Mesenchymal stem cell (in vitro differentiated cells and primary cell): ENCODE measurements around the gene ACSF2.

Source experiments
- DNase-seq: peaks from one replicate; pipeline ENCODE4 v3.0.0-alpha.2; 2013
- H2AFZ ChIP-seq: one replicate; pipeline ENCODE4 v1.6.1; 2013; ENCODE audit warnings: low read depth, mild to moderate bottlenecking, control low read depth, inconsistent platforms, low read length, moderate library complexity
- H2AK5ac ChIP-seq: 2 replicates; pipeline ENCODE4 v1.6.1; 2013; ENCODE audit warnings: low read length, moderate library complexity, mild to moderate bottlenecking, inconsistent platforms; ENCODE audit not compliant: severe bottlenecking
- H2BK120ac ChIP-seq: one replicate; pipeline ENCODE4 v1.6.1; 2013; ENCODE audit warnings: low read depth, mild to moderate bottlenecking, inconsistent platforms, low read length, moderate library complexity
- H2BK12ac ChIP-seq, 2 experiments: one replicate each; pipeline ENCODE4 v1.6.1; 2013; ENCODE audit warnings: inconsistent platforms in 2 of 2, low read length in 2 of 2, mild to moderate bottlenecking in 2 of 2, moderate library complexity in 2 of 2, control low read depth in 1 of 2
- H2BK15ac ChIP-seq: one replicate; pipeline ENCODE4 v1.6.1; 2013; ENCODE audit warnings: mild to moderate bottlenecking, low read depth, inconsistent platforms; ENCODE audit not compliant: poor library complexity, severe bottlenecking
- H2BK5ac ChIP-seq: 2 replicates; pipeline ENCODE4 v1.6.1; 2013; ENCODE audit warnings: low read depth, mild to moderate bottlenecking, low read length, control low read depth, inconsistent platforms; ENCODE audit not compliant: poor library complexity, severe bottlenecking
- H3K14ac ChIP-seq, 2 experiments: one replicate each; pipeline ENCODE4 v1.6.1; 2013; ENCODE audit warnings: inconsistent platforms in 2 of 2, low read length in 2 of 2, control low read depth in 1 of 2, mild to moderate bottlenecking in 1 of 2, moderate library complexity in 1 of 2
- H3K18ac ChIP-seq, 2 experiments: one replicate each; pipeline ENCODE4 v1.6.1; 2013; ENCODE audit warnings: inconsistent platforms in 2 of 2, low read length in 2 of 2, control low read depth in 1 of 2, low read depth in 1 of 2, mild to moderate bottlenecking in 1 of 2
- H3K23ac ChIP-seq, 2 experiments: one replicate each; pipeline ENCODE4 v1.6.1; 2013; ENCODE audit warnings: inconsistent platforms in 2 of 2, low read length in 2 of 2, mild to moderate bottlenecking in 2 of 2, moderate library complexity in 2 of 2, control low read depth in 1 of 2
- H3K27ac ChIP-seq: 2 replicates; pipeline ENCODE4 v1.5.1; 2013; ENCODE audit warnings: mild to moderate bottlenecking, moderate library complexity, low read length, control low read depth, inconsistent platforms; ENCODE audit not compliant: poor library complexity, severe bottlenecking
- H3K27me3 ChIP-seq, 2 experiments: 2 replicates each; pipeline versions ENCODE4 v1.6.1 to v1.7.0; 2013; ENCODE audit warnings: low read length in 2 of 2, mild to moderate bottlenecking in 2 of 2, moderate library complexity in 2 of 2, control low read depth in 1 of 2, inconsistent platforms in 1 of 2; ENCODE audit not compliant: control insufficient read depth in 1 of 2, insufficient read depth in 1 of 2
- H3K36me3 ChIP-seq, 2 experiments: 2 replicates each; pipeline versions ENCODE4 v1.6.1 to v1.7.0; 2013; ENCODE audit warnings: low read length in 2 of 2, control low read depth in 1 of 2, inconsistent platforms in 1 of 2, low read depth in 1 of 2, mild to moderate bottlenecking in 1 of 2; ENCODE audit not compliant: insufficient read depth in 2 of 2, control insufficient read depth in 1 of 2
- H3K4ac ChIP-seq, 2 experiments: one replicate each; pipeline ENCODE4 v1.6.1; 2013; ENCODE audit warnings: inconsistent platforms in 2 of 2, low read length in 2 of 2, mild to moderate bottlenecking in 2 of 2, moderate library complexity in 2 of 2, control low read depth in 1 of 2, low read depth in 1 of 2
- H3K4me1 ChIP-seq: 2 replicates; pipeline ENCODE4 v1.6.1; 2013; ENCODE audit warnings: low read depth, low read length, control low read depth; ENCODE audit not compliant: control insufficient read depth, insufficient read depth
- H3K4me2 ChIP-seq: 2 replicates; pipeline ENCODE4 v1.6.1; 2013; ENCODE audit warnings: low read length, mild to moderate bottlenecking, inconsistent platforms; ENCODE audit not compliant: poor library complexity, severe bottlenecking
- H3K4me3 ChIP-seq, 2 experiments: 2 replicates each; pipeline versions ENCODE4 v1.5.1 to v1.7.0; 2013; ENCODE audit warnings: low read length in 2 of 2, mild to moderate bottlenecking in 2 of 2, control low read depth in 1 of 2, low read depth in 1 of 2; ENCODE audit not compliant: insufficient read depth in 1 of 2
- H3K79me1 ChIP-seq: replicated peaks from 2 replicates; pipeline ENCODE4 v1.6.1; 2013; ENCODE audit warnings: mild to moderate bottlenecking, control low read depth, low read length, inconsistent platforms; ENCODE audit not compliant: poor library complexity, severe bottlenecking
- H3K9ac ChIP-seq: 2 replicates; pipeline ENCODE4 v1.7.0; 2013; ENCODE audit warnings: mild to moderate bottlenecking, low read length, moderate library complexity
- H3K9me3 ChIP-seq: 2 replicates; pipeline ENCODE4 v1.7.0; 2013; ENCODE audit warnings: mild to moderate bottlenecking, low read length; ENCODE audit not compliant: control insufficient read depth
- H4K8ac ChIP-seq: one replicate; pipeline ENCODE4 v1.6.1; 2013; ENCODE audit warnings: inconsistent platforms, mild to moderate bottlenecking, low read length, moderate library complexity
- H4K91ac ChIP-seq: one replicate; pipeline ENCODE4 v1.6.1; 2013; ENCODE audit warnings: mild to moderate bottlenecking, low read length, inconsistent platforms
- WGBS: methylation state at CpG from one replicate; pipeline ENCODE4 v1.1.7; 2013; ENCODE audit warnings: mixed read lengths; 5-methylcytosine and 5-hydroxymethylcytosine counted together

ACSF2 gene

GRCh38 chr17:50493744-50494143 lies 67.7 kb downstream of the ACSF2 start:
- Histone ChIP-seq H3K27ac (no peak overlapping the region), H3K4me1 (no peaks in the 10 kb centered on the region), H3K4me2 (no peak overlapping the region), H2BK15ac (no peak overlapping the region), H3K27me3 (no peaks in the 10 kb centered on the region), H3K79me1 (no peaks in the 10 kb centered on the region), H4K91ac (no peak overlapping the region), H3K9ac (no peak overlapping the region), H2AFZ (no peak overlapping the region), H3K4ac (no peak overlapping the region), H3K4me3 (no peak overlapping the region), H3K14ac (no peak overlapping the region), H3K9me3 (no peaks in the 10 kb centered on the region), H2BK12ac (no peak overlapping the region), H2BK5ac (no peak overlapping the region), H2BK120ac (no peak overlapping the region), H3K36me3 (no peaks in the 10 kb centered on the region), H3K23ac (no peak overlapping the region), H2AK5ac (no peak overlapping the region), H3K18ac (no peak overlapping the region), H4K8ac (no peak overlapping the region)
- DNase-seq = no peak
- WGBS = 49% methylated on average over 2 of the region's 3 CpGs

- Histone ChIP-seq H3K9me3 (no peaks in the 10 kb centered on the region), H3K4me2 (no peak overlapping the region)
- WGBS = 95% methylated on average over 6 of the region's 8 CpGs
Observed at GRCh38 chr17:50495217-50495823, 69.3 kb downstream of the ACSF2 start.

DNA sequence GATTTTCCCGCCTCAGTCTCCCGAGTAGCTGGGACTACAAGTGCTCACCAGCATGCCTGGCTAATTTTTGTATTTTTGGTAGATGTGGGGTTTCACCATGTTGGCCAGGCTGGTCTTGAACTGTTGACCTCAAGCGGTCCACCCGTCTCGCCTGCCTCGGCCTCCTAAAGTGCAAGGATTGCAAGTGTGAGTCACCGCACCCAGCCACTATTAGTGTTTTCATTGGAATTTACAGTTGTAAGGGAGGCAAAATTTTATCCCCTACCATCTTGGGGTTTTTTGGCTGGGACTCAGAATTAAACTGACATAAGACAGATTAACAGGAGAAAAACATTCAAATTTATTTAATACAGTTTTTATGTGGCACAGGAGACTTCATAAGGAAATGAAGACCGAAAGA lies 69.9 kb downstream of the ACSF2 start:
- Histone ChIP-seq H4K8ac (no peak overlapping the region), H2AK5ac (no peak overlapping the region), H2AFZ (no peak overlapping the region), H3K36me3 (no peaks in the 10 kb centered on the region), H3K27ac (no peak overlapping the region), H4K91ac (no peak overlapping the region), H3K9me3 (no peaks in the 10 kb centered on the region), H3K9ac (no peak overlapping the region), H3K27me3 (no peaks in the 10 kb centered on the region), H3K4me1 (no peaks in the 10 kb centered on the region), H3K23ac (no peak overlapping the region), H3K4ac (no peak overlapping the region), H3K4me3 (no peak overlapping the region), H3K14ac (no peak overlapping the region), H3K4me2 (no peak overlapping the region), H3K18ac (no peak overlapping the region), H2BK5ac (no peak overlapping the region), H2BK15ac (no peak overlapping the region), H2BK12ac (no peak overlapping the region), H2BK120ac (no peak overlapping the region), H3K79me1 (no peaks in the 10 kb centered on the region)
- 79% methylated on average over 8 of the region's 8 CpGs for WGBS
- DNase-seq = no peak

More at GRCh38 chr17:50495217-50495823, 69.3 kb downstream of the ACSF2 start:
- Histone ChIP-seq H3K27me3 (no peaks in the 10 kb centered on the region), H2BK120ac (no peak overlapping the region), H2AK5ac (no peak overlapping the region), H2BK12ac (no peak overlapping the region), H3K4me3 (no peak overlapping the region), H3K23ac (no peak overlapping the region), H3K18ac (no peak overlapping the region), H2BK5ac (no peak overlapping the region), H3K27ac (no peak overlapping the region), H3K36me3 (no peaks in the 10 kb centered on the region), H4K8ac (no peak overlapping the region), H3K4ac (no peak overlapping the region), H3K4me1 (no peaks in the 10 kb centered on the region), H3K9ac (no peak overlapping the region), H2AFZ (no peak overlapping the region), H4K91ac (no peak overlapping the region), H3K79me1 (no peaks in the 10 kb centered on the region), H3K14ac (no peak overlapping the region), H2BK15ac (no peak overlapping the region)
- no peak for DNase-seq

DNA sequence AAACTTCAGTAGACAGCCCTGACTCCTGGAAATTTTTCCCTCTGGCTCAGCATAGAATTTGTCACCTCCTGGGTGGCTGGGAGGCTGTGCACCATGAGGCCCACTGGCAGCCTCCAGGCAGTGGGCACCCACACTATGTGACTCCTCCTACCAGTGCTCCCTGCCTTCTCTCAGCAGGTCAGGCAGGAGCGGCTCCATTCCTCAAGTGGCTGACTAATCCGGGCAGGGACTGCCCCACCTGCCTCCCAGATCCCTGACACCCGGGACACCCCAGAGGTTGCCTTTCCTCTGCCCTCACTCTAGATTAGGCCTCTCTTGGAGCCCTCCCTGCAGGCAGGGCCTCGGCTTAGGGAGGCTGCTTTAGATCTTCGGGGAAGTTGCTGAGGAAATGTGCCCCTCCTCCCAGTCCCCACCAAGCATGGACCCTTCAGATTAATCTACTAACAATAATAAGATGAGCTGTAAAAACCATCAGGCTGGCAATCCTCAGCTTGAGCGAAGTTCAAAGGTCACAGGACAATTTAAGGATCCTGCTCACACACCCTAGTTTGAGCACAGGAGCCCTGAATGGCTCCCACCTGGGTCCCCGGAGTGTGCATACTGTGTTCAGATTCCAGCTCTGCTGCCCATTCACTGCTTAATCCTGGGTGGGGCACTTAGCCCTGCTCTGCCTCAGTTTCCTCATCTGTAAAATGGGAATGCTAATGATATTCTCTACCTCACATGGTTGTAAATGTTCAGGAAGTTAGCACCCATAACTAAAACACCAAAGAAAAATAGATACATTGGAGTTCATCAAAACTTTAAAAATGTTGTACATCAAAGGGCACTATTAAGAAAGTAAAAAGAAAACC lies 72.2 kb downstream of the ACSF2 start:
- Histone ChIP-seq H3K27ac (no peak overlapping the region), H3K27me3 (no peaks in the 10 kb centered on the region), H2BK5ac (no peak overlapping the region), H3K4me2 (no peak overlapping the region), H3K79me1 (no peaks in the 10 kb centered on the region), H2BK15ac (no peak overlapping the region), H2AK5ac (no peak overlapping the region), H3K9me3 (no peaks in the 10 kb centered on the region), H3K23ac (no peak overlapping the region), H3K9ac (no peak overlapping the region), H3K4me3 (no peak overlapping the region), H3K18ac (no peak overlapping the region), H3K4ac (no peak overlapping the region), H3K4me1 (no peaks in the 10 kb centered on the region), H2AFZ (no peak overlapping the region), H4K91ac (no peak overlapping the region), H4K8ac (peak overlapping the region; percentile 19), H2BK12ac (no peak overlapping the region), H3K36me3 (no peaks in the 10 kb centered on the region), H3K14ac (no peak overlapping the region), H2BK120ac (no peak overlapping the region)
- DNase-seq = no peak
- WGBS = 80% methylated on average over 7 of the region's 7 CpGs
